ENCODE data around the gene S1PR1. TPM values are rescaled to one million over a fixed set of nuclear protein-coding genes. Genes with fewer than 3 reads are reported as not detected.

Gene S1PR1
- total RNA-seq, 1 donor from 2014 or later: 284 TPM

- peak in 1 of 2 donors; percentile 9 for DNase-seq (ENCODE audit: low read depth in 2 of 2)
Observed at GRCh38 chr1:101245246-101245927, 8.6 kb downstream of the S1PR1 start.

- DNase-seq (ENCODE audit: low read depth in 2 of 2): no peak
Observed at GRCh38 chr1:101247404-101248287, 10.8 kb downstream of the S1PR1 start.

- peak in 1 of 2 donors; percentile 36 for DNase-seq (ENCODE audit: low read depth in 2 of 2)
Observed at GRCh38 chr1:101250222-101250621, 13.4 kb downstream of the S1PR1 start.

GRCh38 chr1:101250656-101251272 lies 13.9 kb downstream of the S1PR1 start:
- DNase-seq (ENCODE audit: low read depth in 2 of 2): peak; percentile 52 to 63

- DNase-seq (ENCODE audit: low read depth in 2 of 2): peak in 1 of 2 donors; percentile 7
Observed at GRCh38 chr1:101251504-101251903, 14.7 kb downstream of the S1PR1 start.

GRCh38 chr1:101253976-101254674 lies 17.3 kb downstream of the S1PR1 start:
- no peak for DNase-seq (ENCODE audit: low read depth in 2 of 2)

- DNase-seq (ENCODE audit: low read depth in 2 of 2): no peak
Observed at GRCh38 chr1:101257500-101258325, 20.9 kb downstream of the S1PR1 start.

- DNase-seq (ENCODE audit: low read depth in 2 of 2): peak; percentile 39 to 85
Observed at GRCh38 chr1:101259744-101260148, 22.9 kb downstream of the S1PR1 start.

- no peak for DNase-seq (ENCODE audit: low read depth in 2 of 2)
Observed at GRCh38 chr1:101260556-101261350, 23.9 kb downstream of the S1PR1 start.

GRCh38 chr1:101261623-101262022 lies 24.8 kb downstream of the S1PR1 start:
- peak in 1 of 2 donors; percentile 45 for DNase-seq (ENCODE audit: low read depth in 2 of 2)

GRCh38 chr1:101262060-101262459 lies 25.2 kb downstream of the S1PR1 start:
- peak in 1 of 2 donors; percentile 56 for DNase-seq (ENCODE audit: low read depth in 2 of 2)

GRCh38 chr1:101262630-101263348 lies 26.0 kb downstream of the S1PR1 start:
- peak; percentile 12 to 41 for DNase-seq (ENCODE audit: low read depth in 2 of 2)

GRCh38 chr1:101264697-101265096 lies 27.9 kb downstream of the S1PR1 start:
- DNase-seq (ENCODE audit: low read depth in 2 of 2): peak; percentile 29 to 90

- DNase-seq (ENCODE audit: low read depth in 2 of 2): no peak
Observed at GRCh38 chr1:101265684-101266083, 28.9 kb downstream of the S1PR1 start.

- no peak for DNase-seq (ENCODE audit: low read depth in 2 of 2)
Observed at GRCh38 chr1:101267082-101267481, 30.3 kb downstream of the S1PR1 start.

GRCh38 chr1:101268893-101269292 lies 32.1 kb downstream of the S1PR1 start:
- no peak for DNase-seq (ENCODE audit: low read depth in 2 of 2)

GRCh38 chr1:101275672-101276071 lies 38.9 kb downstream of the S1PR1 start:
- no peak for DNase-seq (ENCODE audit: low read depth in 2 of 2)

- no peak for DNase-seq (ENCODE audit: low read depth in 2 of 2)
Observed at GRCh38 chr1:101276818-101277217, 40.0 kb downstream of the S1PR1 start.

GRCh38 chr1:101278238-101278637 lies 41.4 kb downstream of the S1PR1 start:
- no peak for DNase-seq (ENCODE audit: low read depth in 2 of 2)

Measured in lung microvascular endothelial cell (primary cell).